Skin epidermis (tissue), 12 donors: ENCODE results near the gene WNT3.
A peak's percentile ranks its signal among the peaks of the same experiment; 100 is the strongest.
"Not testable (repeated sequence)": the region's sequence is repeated elsewhere in the genome, so short reads cannot be mapped to it uniquely, and the experiment has no call there.

Experiments
- H3K27ac ChIP-seq, 21 experiments: fragments of 200-600 bp; sonication (generic) in 11 of 21; one replicate each; pipeline ENCODE4 v1.5.0; 2020; ENCODE audit warnings: mild to moderate bottlenecking in 3 of 21, inconsistent platforms in 2 of 21, moderate library complexity in 2 of 21
- H3K4me3 ChIP-seq, 7 experiments: fragments of 200-600 bp; sonication (generic) in 2 of 7; one replicate each; pipeline ENCODE4 v1.5.0; 2020; ENCODE audit warnings: inconsistent platforms in 2 of 7, mild to moderate bottlenecking in 2 of 7, moderate library complexity in 1 of 7

Gene WNT3, protein sequence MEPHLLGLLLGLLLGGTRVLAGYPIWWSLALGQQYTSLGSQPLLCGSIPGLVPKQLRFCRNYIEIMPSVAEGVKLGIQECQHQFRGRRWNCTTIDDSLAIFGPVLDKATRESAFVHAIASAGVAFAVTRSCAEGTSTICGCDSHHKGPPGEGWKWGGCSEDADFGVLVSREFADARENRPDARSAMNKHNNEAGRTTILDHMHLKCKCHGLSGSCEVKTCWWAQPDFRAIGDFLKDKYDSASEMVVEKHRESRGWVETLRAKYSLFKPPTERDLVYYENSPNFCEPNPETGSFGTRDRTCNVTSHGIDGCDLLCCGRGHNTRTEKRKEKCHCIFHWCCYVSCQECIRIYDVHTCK

DNA sequence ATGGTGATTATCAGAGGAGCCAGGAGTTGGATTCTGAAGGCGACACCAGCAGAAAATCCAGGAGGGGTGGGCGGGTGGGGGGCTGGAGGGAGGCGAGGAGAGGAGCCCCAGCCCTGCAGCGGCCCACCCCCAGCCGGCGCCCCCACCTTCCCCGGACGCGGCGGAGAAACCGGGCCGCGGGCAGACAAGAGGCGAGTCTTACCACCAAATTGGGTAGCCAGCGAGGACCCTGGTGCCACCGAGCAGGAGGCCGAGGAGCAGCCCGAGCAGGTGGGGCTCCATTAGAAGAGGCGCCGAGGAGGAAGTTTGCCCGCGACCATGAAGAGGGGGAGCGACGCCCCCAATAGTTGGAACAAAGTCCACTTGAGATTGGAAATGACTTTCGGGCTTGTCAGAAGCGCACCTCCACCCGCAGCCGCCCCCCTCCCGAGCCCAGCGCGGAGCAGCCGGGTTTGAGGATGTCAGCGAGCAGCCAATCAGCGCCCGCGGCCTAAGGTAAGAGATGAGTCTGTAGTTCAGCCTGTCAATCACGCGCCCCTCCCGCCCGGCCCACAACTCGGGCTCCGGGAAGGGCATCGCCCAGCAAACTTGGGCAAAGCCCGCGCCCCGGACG lies at the start of gene WNT3:
WNT3 (minus strand) TSS at position 377 of the 613 bp plus-strand sequence; CDS start at position 282, 95 bp downstream.
- Histone ChIP-seq H3K27ac (peak within 1 kb of the TSS in 18 of 21 experiments; percentile 22 to 89 (median 61)), H3K4me3 (peak within 1 kb of the TSS; percentile 22 to 45 (median 31))

DNA sequence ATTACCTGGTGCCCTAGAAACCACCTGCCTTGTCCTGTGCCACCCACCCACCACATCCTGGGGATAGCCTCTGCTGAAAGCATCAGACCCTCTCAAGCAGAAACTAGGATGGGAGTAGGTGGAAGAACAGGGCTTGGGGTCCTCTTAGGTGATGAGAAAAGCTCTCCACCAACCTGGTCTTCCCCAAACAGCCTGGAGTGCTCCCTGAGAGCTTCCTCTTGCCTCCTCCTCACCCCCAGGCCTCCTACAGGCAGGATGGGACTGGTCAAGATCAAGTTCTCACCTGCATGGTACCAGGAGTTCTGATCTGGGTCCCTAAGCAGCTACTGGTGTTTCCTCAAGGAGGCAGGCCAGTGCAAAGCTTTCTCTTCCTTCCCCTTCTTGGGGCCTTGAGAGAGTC lies 48.3 kb upstream of the WNT3 start:
- Histone ChIP-seq H3K4me3 (no peak overlapping the region), H3K27ac (no peak overlapping the region)

DNA sequence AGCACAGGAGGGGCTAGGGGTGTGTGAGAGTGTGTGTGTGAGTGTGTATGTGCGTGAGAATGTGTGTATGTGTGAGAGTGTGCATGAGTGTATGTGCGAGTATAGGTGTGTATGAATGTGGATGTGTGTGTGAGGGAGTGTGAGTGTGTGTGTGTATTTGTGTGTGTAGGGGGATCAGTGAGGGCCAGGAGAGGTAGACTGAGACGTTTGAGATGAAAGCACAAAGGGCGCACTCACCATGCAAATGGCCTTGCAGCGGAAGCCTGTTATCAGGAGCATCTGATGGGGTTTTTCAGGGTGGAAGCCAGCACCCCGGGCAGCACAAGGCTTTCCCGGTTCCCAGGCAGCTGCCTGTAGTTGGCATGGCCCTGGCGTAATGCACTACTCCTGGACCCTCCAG lies 47.8 kb upstream of the WNT3 start:
- H3K27ac ChIP-seq, result no peak overlapping the region
- no peak overlapping the region for H3K4me3 ChIP-seq

DNA sequence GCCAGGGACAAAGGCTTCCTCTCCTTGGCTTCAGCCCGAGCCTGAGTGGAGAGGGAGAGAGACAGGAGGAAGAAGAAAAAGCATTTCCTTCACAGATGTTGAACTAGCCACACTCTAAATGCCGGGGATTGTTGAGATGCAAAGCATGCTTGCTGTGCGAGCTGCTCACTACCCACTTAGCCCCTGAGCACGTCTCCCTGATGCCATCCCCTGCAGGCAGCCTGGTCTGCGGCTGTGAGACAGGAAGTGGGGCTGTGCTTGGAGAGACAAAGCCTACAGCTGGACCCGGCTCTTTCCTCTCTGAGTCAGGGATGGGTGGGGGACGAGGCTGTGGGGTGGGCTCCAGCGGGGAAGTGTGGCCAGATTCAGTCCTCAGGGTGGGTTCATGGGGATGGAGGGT lies 46.6 kb upstream of the WNT3 start:
- H3K27ac ChIP-seq, result no peak overlapping the region
- H3K4me3 ChIP-seq, result no peak overlapping the region

DNA sequence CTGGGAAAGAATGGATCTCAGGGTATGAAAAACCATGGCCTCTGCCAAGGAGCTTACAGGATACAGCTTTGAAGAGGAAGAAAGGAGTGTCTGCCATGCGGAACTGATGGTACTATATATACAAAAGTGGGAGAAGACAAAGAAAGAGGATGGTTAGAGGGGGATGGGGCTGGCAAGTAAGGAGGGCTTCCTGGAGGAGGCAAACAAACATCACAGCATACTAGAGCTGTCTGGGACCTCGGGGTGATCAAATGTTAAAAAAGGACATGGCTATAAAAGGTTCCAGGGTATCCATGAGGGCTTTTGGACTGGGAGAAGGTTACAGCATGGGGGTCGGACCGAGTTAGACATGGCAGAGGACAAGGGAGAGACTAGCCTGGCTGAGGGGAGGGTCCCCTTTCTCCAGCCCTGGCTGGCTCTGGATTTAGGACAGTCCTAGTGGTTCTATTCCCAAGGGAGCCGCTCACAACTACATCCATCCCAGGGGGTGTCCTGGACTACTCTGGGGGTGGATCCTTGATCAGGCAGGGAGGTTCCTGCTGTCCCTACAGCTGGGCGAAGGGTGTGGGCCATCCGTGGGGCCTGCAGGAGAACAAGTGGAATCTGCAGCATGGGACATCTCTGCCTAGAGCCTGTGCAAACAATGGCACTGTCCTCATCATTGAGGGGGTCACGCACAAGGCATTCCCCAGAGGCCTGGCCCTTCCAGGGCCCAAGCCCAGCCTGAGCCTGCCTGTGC lies 45.1 kb upstream of the WNT3 start:
- no peak overlapping the region for H3K27ac ChIP-seq
- H3K4me3 ChIP-seq, result no peak overlapping the region

DNA sequence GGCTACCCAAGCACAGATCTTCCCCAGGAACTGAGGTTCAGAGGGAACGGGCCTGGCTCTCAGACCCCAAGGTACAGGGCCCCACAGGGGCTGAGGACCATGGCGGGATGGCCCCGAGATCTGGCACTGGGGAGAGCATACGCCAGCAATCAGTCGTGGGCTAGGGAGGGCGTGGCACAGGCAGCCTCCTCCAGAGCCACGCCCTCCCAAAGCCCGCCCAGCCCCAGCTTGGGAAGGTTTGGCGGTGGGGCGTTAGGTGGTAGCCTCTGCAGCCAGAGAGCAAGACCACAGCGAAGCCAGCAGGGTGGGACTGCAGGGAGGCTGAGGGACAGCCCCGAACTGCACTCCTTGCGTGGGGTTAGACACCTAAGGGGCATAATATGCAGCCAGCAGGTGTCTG lies 44.5 kb upstream of the WNT3 start:
- H3K4me3 ChIP-seq, result no peak overlapping the region

DNA sequence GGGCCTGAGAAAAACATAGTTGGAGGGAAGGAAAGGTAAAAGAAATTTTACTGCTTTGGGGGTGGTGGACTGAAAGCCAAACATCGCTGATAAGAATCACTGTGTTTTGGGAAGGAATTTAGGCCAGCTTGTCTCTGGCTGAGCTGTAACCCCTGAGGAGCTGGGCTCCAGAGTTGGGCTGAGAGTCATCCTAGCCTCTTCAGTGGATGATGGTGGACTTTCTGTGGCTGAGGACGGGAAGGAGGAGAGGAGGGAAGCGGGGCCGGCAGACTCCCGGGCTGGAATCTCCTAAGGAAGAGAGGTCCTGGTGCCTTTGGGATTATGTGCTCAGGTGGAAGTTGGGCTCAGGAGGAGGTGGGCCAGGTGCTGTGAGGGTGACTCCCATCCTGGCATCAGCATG lies 41.5 kb upstream of the WNT3 start:
- H3K4me3 ChIP-seq, result no peak overlapping the region
- H3K27ac ChIP-seq, result no peak overlapping the region

More for the DNA sequence above, 44.5 kb upstream of the WNT3 start:
- H3K27ac ChIP-seq, result no peak overlapping the region

DNA sequence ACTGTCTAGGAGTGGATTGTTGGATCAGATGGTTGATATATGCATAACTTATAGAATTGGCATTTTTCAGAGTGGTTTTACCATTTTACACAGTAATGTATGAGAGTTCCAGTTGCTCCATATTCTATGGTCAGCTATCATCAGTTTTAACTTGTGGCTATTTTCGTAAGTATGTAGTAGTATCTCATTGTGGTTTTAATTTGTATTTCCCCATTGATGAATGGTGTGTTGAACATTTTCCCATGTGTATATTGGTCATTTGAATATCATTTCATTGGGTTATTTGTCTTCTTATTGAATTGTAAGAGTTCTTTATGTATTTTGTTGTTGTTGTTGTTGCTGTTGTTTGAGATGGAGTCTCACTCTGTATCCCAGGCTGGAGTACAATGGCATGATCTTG lies 39.1 kb upstream of the WNT3 start:
- H3K27ac ChIP-seq, result no peak overlapping the region
- H3K4me3 ChIP-seq, result no peak overlapping the region

DNA sequence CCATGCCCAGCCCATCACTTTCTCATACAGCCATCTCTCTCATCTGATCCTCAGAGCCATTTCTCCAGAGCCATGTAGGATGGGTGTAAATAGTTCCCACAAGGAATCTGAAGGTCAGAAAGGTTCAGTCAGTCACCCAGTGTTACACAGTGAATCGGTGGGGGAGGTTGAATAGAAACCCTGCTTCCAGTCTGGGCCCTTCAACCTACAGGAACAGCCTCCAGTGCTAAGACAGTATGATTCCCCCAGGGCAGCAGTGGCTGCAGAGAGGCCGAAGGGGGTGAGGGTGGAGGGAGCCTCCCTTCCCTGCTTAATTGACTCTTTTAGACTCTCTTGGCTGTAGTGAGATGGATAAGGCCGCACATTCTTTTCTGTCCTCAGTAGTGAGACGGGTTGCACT lies 36.5 kb upstream of the WNT3 start:
- Histone ChIP-seq H3K27ac (no peak overlapping the region), H3K4me3 (no peak overlapping the region)

DNA sequence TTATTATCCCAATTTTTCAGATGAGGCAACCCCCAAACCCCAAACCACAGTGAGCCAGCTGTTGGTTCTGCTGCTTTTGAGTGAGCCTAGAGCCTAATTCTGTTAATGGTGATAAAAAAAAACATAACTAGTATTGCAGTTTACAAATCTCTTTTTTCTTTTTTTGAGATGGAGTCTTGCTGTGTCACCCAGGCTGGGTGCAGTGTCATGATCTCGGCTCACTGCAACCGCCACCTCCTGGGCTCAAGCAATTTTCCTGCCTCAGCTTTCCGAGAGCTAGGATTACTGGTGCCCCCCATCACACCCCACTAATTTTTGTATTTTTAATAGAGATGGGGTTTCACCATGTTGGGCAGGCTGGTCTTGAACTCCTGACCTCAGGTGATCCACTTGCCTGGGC lies 36.0 kb upstream of the WNT3 start:
- no peak overlapping the region for H3K4me3 ChIP-seq

DNA sequence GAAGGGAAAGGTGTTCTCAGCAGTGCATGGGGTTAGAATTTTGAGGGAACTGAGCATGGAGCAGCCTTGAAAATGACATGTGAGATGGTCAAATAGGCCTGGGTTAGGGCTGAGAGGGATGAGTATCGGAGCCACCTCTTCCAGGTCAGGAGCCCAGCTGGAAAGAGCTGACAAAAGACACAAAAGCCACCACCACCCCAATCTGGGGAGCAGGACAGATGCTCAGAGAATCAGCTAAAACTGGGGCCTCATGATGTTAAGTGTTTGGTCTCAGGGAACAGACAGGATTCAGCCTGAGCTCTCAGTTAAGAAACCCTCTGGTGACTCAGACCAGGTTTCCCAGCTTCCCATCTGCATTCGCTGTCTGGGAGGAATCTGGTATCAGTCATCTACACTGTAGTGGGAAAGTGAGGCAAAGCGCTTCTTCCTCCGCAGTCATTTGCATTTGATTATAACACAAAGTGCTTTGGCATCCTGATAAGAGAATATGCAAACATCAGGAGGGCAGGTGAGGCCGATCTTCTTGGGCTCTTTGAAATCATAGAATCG lies 35.5 kb upstream of the WNT3 start:
- H3K27ac ChIP-seq, result no peak overlapping the region

More for the DNA sequence above, 36.0 kb upstream of the WNT3 start:
- H3K27ac ChIP-seq, result no peak overlapping the region

DNA sequence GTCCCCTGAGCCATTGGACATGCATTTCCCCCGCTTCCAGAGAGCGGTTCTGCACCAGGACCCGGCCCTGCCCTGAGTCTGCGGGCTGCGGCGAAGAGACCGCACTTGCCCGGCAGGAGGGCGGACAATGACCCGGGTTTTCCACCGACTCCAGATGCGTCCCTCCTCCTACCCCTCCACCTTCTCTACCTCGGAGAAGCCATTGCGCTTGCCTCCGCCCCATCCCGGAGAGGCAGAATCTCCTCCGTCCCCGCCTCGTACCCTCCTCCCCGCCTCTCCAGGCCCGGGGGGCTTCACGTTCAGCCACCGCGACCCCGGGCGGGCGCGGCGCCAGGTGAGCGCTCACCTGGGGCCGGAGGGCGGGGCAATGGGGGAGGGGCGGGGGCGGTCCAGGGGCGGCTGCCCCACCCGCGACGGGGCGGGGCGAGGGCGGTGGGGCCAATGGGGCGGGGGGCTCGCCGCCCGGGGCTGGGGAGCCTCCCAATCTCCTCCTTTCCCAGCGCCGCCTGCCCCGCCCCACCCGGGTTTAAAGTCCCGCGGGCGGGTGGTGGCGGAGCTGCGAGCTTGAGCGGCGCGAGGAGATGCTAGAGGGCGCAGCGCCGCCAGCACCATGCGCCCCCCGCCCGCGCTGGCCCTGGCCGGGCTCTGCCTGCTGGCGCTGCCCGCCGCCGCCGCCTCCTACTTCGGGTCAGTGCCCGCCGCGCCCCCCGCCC lies 32.7 kb upstream of the WNT3 start, which contains the start of gene WNT9B:
WNT9B (plus strand) TSS at position 555 of the 713 bp plus-strand sequence; CDS start at position 611, 56 bp downstream.
- Histone ChIP-seq H3K27ac (peak within 1 kb of the TSS in 1 of 21 experiments; percentile 11), H3K4me3 (peak within 1 kb of the TSS; percentile 6 to 36 (median 27))

More for the DNA sequence above, 35.5 kb upstream of the WNT3 start:
- H3K4me3 ChIP-seq, result no peak overlapping the region

DNA sequence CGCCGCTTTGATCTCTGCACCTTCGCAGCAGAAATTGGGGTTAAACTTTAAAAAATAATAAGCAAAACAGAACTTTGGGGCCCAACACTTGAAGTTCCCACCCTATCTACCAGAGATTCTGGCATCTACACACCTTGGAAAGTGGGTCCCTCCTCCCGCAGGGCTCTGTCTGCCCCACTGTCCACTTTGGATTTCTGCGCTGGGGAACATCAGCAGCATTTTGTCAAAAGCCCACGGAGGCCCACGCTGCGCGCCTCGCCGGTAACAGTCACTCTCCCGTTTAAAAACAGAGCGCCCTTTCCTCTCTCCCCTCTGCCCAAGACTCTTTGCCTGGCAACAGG lies 32.2 kb upstream of the WNT3 start:
- H3K27ac ChIP-seq, result no peak overlapping the region
- peak overlapping the region in 3 of 7 experiments; percentile 23 to 36 (median 36) for H3K4me3 ChIP-seq

DNA sequence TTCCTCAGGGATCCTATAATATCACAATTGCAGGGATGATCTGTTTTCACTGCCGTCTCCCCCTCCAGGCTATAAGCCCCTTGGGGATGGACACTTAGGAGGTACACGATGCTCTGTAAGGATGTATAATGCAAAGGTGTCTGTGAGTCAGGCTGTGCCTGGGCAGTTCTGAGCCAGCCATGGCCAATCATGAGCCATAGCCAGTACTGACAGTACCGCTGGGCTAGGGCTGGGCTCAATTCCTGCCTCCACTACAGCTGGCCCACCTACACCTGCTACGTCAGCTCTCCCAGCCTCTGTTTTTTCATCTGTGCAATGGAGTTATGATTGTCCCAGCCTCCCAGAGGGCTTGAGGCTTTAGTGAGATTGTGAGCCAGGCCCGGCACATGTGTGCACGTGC lies 30.0 kb upstream of the WNT3 start:
- H3K27ac ChIP-seq, result no peak overlapping the region
- H3K4me3 ChIP-seq, result no peak overlapping the region

DNA sequence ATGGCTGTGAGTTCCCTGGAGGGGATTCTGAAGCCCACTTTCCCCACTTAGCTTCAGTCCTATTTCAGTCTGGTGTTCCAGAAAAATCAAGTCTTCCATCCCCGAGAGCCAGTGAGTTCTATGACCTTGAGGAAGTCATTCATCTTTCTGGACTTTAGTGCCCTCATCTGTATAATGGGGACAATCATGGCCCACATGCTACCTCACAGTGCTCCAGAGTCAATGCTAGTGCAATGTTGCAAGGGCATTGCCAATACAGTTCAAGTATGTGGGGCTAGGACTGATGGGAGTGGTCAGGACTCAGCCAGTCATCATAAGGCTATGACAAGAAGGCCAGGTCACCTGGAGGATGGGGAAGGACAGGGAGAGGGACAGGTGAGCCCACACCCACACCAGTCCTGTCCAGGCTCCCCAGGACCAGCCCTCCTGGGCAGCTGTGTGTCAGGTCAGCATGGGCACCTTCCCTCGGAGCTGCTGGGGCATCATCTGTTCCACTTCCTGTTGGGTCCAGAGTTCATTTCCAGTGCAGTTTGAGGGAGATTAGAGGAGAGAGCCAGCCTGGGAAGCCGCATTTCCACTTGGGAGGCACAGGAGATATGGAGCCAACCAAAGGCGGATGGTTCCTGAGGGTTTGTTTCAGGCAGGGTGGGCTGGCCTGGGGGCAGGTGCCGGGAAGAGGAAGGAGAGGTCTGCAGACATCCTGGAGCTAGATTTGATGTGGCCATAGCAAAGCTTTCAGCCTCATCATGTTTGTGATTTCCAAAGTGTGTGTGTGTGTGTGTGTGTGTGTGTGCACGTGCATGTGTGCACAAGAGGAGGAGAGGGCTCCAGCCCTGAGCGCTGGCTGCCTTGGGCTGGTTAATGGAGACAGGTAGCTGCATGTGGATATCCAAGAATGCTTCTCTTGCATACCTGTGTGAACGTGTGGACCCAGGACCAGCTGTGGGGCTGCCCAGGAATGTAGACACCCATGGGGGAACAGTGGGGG lies 29.0 kb upstream of the WNT3 start:
- Histone ChIP-seq H3K4me3 (no peak overlapping the region), H3K27ac (no peak overlapping the region)

DNA sequence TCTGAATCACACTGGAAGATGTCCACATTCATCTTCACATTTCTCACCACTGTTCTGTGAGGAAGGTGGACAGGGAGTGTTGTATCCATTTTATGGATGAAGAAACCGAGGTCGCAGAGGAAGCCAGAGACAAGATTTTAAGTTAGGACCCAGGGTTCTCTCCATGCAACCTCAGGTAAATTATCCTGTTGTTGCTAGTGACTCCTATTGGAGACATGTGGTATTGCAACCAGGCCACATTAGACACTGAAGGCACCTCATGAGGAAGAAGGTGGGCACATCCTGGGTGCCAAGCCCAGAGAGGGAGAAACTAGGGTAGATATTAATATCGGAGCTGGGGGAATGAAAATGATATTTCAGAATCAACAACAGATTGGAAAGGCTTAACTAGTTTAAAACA lies 24.3 kb upstream of the WNT3 start:
- H3K4me3 ChIP-seq, result no peak overlapping the region
- H3K27ac ChIP-seq, result no peak overlapping the region

DNA sequence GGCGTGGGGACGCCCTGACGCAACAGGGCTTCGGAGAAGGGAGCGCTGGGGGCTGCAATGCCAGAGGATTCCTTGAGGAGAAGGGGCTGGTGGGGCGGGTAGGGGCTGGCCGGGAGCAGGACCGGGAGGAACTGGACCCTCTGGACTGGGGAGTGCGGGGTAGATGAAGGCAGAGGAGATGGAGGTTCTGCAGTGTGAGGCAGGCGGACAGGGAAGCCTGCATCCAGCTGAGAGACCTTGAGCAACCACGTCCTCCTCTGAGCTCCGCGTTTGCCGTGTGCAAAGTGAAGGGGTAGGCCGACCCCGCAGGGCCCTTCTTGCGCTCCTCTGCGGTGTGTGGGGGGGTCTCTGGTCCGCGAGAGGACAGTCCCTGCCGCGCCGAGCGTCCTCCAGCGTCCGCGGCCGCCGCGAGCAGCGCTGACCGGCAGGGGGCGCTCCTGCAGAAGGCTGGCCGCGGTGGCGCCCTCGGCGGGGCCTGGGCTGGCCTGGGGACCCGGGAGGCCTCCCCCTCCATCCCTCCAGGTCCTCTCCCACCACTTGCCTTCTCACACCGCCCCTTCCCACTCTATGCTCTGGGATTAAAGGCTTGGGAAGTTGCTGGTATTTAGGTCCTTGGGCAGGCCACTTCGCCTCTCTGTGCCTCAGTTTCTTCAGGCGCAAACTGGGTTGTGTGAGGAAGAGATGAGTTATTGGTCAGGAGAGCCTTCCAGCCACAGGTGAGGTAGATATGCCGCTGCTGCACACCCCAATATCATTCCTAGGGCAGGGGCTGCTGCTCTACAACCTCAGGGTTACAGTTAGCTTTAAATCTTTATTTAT lies 23.3 kb upstream of the WNT3 start:
- H3K4me3 ChIP-seq, result no peak overlapping the region
- H3K27ac ChIP-seq, result no peak overlapping the region

DNA sequence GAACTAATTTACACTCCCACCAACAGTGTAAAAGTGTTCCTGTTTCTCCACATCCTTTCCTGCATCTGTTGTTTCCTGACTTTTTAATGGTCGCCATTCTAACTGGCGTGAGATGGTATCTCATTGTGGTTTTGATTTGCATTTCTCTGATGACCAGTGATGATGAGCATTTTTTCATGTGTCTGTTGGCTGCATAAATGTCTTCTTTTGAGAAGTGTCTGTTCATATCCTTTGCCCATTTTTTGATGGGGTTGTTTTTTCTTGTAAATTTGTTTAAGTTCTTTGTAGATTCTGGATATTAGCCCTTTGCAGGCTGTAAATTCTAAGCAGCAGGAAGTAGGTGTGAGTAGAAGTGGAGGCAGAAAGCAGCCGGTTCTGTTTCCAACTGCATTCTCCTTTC lies 22.1 kb upstream of the WNT3 start:
- not testable (repeated sequence) for H3K4me3 ChIP-seq, H3K27ac ChIP-seq
